Measurements from ENCODE around the gene FBN3.
"Not testable (repeated sequence)": the region's sequence is repeated elsewhere in the genome, so short reads cannot be mapped to it uniquely, and the experiment has no call there.

The FBN3 gene

GRCh38 chr19:8057545-8058270, 91.7 kb downstream of the FBN3 start:
- DNase-seq (ENCODE audit: low read depth, low spot score), result no peak

- no peak for DNase-seq (ENCODE audit: low read depth, low spot score)
These were observed 92.9 kb downstream of the FBN3 start for GRCh38 chr19:8056533-8056932.

- DNase-seq (ENCODE audit: low read depth, low spot score), result no peak
These were observed 95.2 kb downstream of the FBN3 start for GRCh38 chr19:8054169-8054568.

GRCh38 chr19:8052464-8052859, 96.9 kb downstream of the FBN3 start, which contains the start of gene CCL25:
TSS of gene CCL25 (plus strand) at chr19:8052760. CDS start at chr19:8053050, 290 bp downstream.
- no peak for DNase-seq (ENCODE audit: low read depth, low spot score)

GRCh38 chr19:8050274-8051096, 98.9 kb downstream of the FBN3 start:
- no peak for DNase-seq (ENCODE audit: low read depth, low spot score)

GRCh38 chr19:8046569-8047165, 102.7 kb downstream of the FBN3 start:
- DNase-seq (ENCODE audit: low read depth, low spot score), result no peak

- DNase-seq (ENCODE audit: low read depth, low spot score), result no peak
These were observed 103.4 kb downstream of the FBN3 start for GRCh38 chr19:8045872-8046568.

GRCh38 chr19:8044018-8044417, 105.4 kb downstream of the FBN3 start:
- DNase-seq (ENCODE audit: low read depth, low spot score), result no peak

GRCh38 chr19:8042900-8043299, 106.5 kb downstream of the FBN3 start:
- DNase-seq (ENCODE audit: low read depth, low spot score), result no peak

- DNase-seq (ENCODE audit: low read depth, low spot score), result no peak
These were observed 107.9 kb downstream of the FBN3 start for GRCh38 chr19:8041531-8041931.

- DNase-seq (ENCODE audit: low read depth, low spot score), result no peak
These were observed 110.2 kb downstream of the FBN3 start for GRCh38 chr19:8039231-8039630.

GRCh38 chr19:8038815-8039214, 110.6 kb downstream of the FBN3 start:
- no peak for DNase-seq (ENCODE audit: low read depth, low spot score)

GRCh38 chr19:8036434-8037099, 112.8 kb downstream of the FBN3 start:
- no peak for DNase-seq (ENCODE audit: low read depth, low spot score)

GRCh38 chr19:8034178-8034525, 115.2 kb downstream of the FBN3 start:
- no peak for DNase-seq (ENCODE audit: low read depth, low spot score)

- DNase-seq (ENCODE audit: low read depth, low spot score), result not testable (repeated sequence)
These were observed 115.9 kb downstream of the FBN3 start for GRCh38 chr19:8033287-8034177.

- DNase-seq (ENCODE audit: low read depth, low spot score), result no peak
These were observed 118.4 kb downstream of the FBN3 start for GRCh38 chr19:8030960-8031359.

GRCh38 chr19:8028951-8029491, 120.4 kb downstream of the FBN3 start:
- DNase-seq (ENCODE audit: low read depth, low spot score), result no peak

GRCh38 chr19:8025316-8025715, 124.1 kb downstream of the FBN3 start:
- no peak for DNase-seq (ENCODE audit: low read depth, low spot score)

GRCh38 chr19:8024256-8024655, 125.1 kb downstream of the FBN3 start:
- DNase-seq (ENCODE audit: low read depth, low spot score), result not testable (repeated sequence)

- DNase-seq (ENCODE audit: low read depth, low spot score), result no peak
These were observed 126.0 kb downstream of the FBN3 start for GRCh38 chr19:8023371-8023770.

All from brain pericyte (primary cell).